H1 (cell line): ENCODE measurements around the gene WASHC4. TPM values are rescaled to one million over a fixed set of nuclear protein-coding genes. Genes with fewer than 3 reads are reported as not detected.

ENCODE experiments used
- CTCF ChIA-PET: fragments of 300-600 bp; sonication (Branson Sonifier 250); formaldehyde crosslinking; loops from one replicate; lab custom pipeline; 2021; ENCODE audit not compliant: partially characterized antibody; lab: Charles Lee
- POLR2A ChIA-PET: fragments of 300-600 bp; sonication (Branson Sonifier 250); formaldehyde crosslinking; loops from one replicate; lab custom pipeline; 2021; ENCODE audit warnings: inconsistent platforms; ENCODE audit not compliant: partially characterized antibody; lab: Charles Lee
- DNase-seq, 2 experiments: peaks; one replicate each; pipeline versions ENCODE4 v3.0.0 to v3.0.0-alpha.2; 2010 to 2022; ENCODE audit warnings: low spot score in 2 of 2, low read depth in 1 of 2, mixed read lengths in 1 of 2
- FAIRE-seq: peaks from 2 replicates; lab custom pipeline; 2011; peaks lifted over from hg19 to GRCh38; lab: Jason Lieb, UNC
- H2AFZ ChIP-seq: 2 replicates; pipeline ENCODE4 v1.8.1; 2012; ENCODE audit warnings: low read length, inconsistent platforms
- H2AK5ac ChIP-seq: 2 replicates; pipeline ENCODE4 v1.6.1; 2013; ENCODE audit warnings: low read depth, low read length
- H2BK120ac ChIP-seq: replicated peaks from 2 replicates; pipeline ENCODE3; 2013; ENCODE audit warnings: low read depth, low read length, inconsistent platforms
- H2BK12ac ChIP-seq: 2 replicates; pipeline ENCODE4 v1.6.1; 2013; ENCODE audit warnings: low read depth, low read length
- H2BK15ac ChIP-seq: 2 replicates; pipeline ENCODE4 v1.6.1; 2013; ENCODE audit warnings: low read length
- H2BK20ac ChIP-seq: 2 replicates; pipeline ENCODE4 v1.6.1; 2013; ENCODE audit warnings: low read length
- H2BK5ac ChIP-seq: 2 replicates; pipeline ENCODE4 v1.6.1; 2013; ENCODE audit warnings: low read depth, low read length
- H3K14ac ChIP-seq: 2 replicates; pipeline ENCODE4 v1.6.1; 2013; ENCODE audit warnings: inconsistent platforms; ENCODE audit not compliant: insufficient read length
- H3K18ac ChIP-seq: 2 replicates; pipeline ENCODE4 v1.6.1; 2013; ENCODE audit warnings: low read length; ENCODE audit errors: extremely low read depth
- H3K23ac ChIP-seq: 2 replicates; pipeline ENCODE4 v1.6.1; 2013; ENCODE audit warnings: inconsistent platforms; ENCODE audit not compliant: insufficient read length
- H3K23me2 ChIP-seq: 2 replicates; pipeline ENCODE4 v1.6.1; 2013; ENCODE audit warnings: low read depth, low read length
- H3K27ac ChIP-seq: 2 replicates; pipeline ENCODE4 v1.6.1; 2011; ENCODE audit warnings: low read depth, low read length, inconsistent platforms
- H3K27me3 ChIP-seq, 4 experiments: replicated peaks in 1 of 4; 1 replicate in 1 of 4; 2 replicates in 3 of 4; pipeline versions ENCODE4 v1.6.1 to v1.8.1; 2011 to 2013; ENCODE audit warnings: low read length in 3 of 4, mild to moderate bottlenecking in 3 of 4, inconsistent platforms in 2 of 4, mixed read lengths in 2 of 4, moderate library complexity in 1 of 4; ENCODE audit not compliant: control insufficient read depth in 3 of 4, insufficient read depth in 3 of 4; ENCODE audit errors: extremely low read depth in 1 of 4
- H3K36me3 ChIP-seq, 4 experiments: 2 replicates each; pipeline versions ENCODE4 v1.6.1 to v1.8.1; 2011 to 2013; ENCODE audit warnings: mild to moderate bottlenecking in 4 of 4, low read length in 3 of 4, moderate library complexity in 2 of 4, control low read depth in 1 of 4, inconsistent platforms in 1 of 4; ENCODE audit not compliant: insufficient read depth in 4 of 4, control insufficient read depth in 2 of 4
- H3K4ac ChIP-seq: replicated peaks from 2 replicates; pipeline ENCODE3; 2013; ENCODE audit warnings: low read length, low read depth, mixed read lengths, inconsistent platforms; ENCODE audit not compliant: insufficient read length
- H3K4me1 ChIP-seq, 4 experiments: replicated peaks in 1 of 4; 1 replicate in 1 of 4; 2 replicates in 3 of 4; pipeline versions ENCODE4 v1.6.1 to v1.8.1; 2011 to 2013; ENCODE audit warnings: low read length in 3 of 4, inconsistent platforms in 2 of 4, mixed read lengths in 1 of 4; ENCODE audit not compliant: insufficient read depth in 4 of 4, control insufficient read depth in 3 of 4
- H3K4me2 ChIP-seq, 2 experiments: 2 replicates each; pipeline versions ENCODE4 v1.6.1 to v1.8.1; 2011 to 2013; ENCODE audit warnings: low read depth in 2 of 2, low read length in 2 of 2, control low read depth in 1 of 2, inconsistent platforms in 1 of 2, mild to moderate bottlenecking in 1 of 2; ENCODE audit not compliant: insufficient read depth in 1 of 2
- H3K4me3 ChIP-seq, 4 experiments: fragments of 200-600, 300-600 bp in 1 of 4; sonication (generic), shearing (Covaris generic), sonication (Bioruptor Twin) in 1 of 4; 2 replicates each; pipeline versions ENCODE4 v1.5.1 to v1.8.1; 2011 to 2016; ENCODE audit warnings: low read length in 4 of 4, low read depth in 3 of 4, control low read depth in 2 of 4, inconsistent platforms in 2 of 4, mild to moderate bottlenecking in 2 of 4, mixed read lengths in 1 of 4, moderate library complexity in 1 of 4; ENCODE audit not compliant: insufficient read depth in 2 of 4; ENCODE audit errors: extremely low read depth in 1 of 4
- H3K56ac ChIP-seq: replicated peaks from 2 replicates; pipeline ENCODE3; 2013; ENCODE audit warnings: low read depth, mild to moderate bottlenecking, mixed read lengths, low read length, inconsistent platforms; ENCODE audit not compliant: insufficient read length
- H3K79me1 ChIP-seq: 2 replicates; pipeline ENCODE4 v1.6.1; 2013; ENCODE audit warnings: low read depth, low read length, control low read depth
- H3K79me2 ChIP-seq, 2 experiments: 2 replicates each; pipeline versions ENCODE4 v1.6.1 to v1.8.1; 2012 to 2013; ENCODE audit warnings: low read length in 2 of 2, mild to moderate bottlenecking in 2 of 2, inconsistent platforms in 1 of 2; ENCODE audit not compliant: insufficient read depth in 2 of 2, control insufficient read depth in 1 of 2
- H3K9ac ChIP-seq, 4 experiments: replicated peaks in 1 of 4; 1 replicate in 1 of 4; 2 replicates in 3 of 4; pipeline versions ENCODE4 v1.6.1 to v1.8.1; 2011 to 2013; ENCODE audit warnings: low read depth in 3 of 4, low read length in 3 of 4, control low read depth in 2 of 4, mild to moderate bottlenecking in 2 of 4, moderate library complexity in 2 of 4, inconsistent platforms in 1 of 4; ENCODE audit errors: extremely low read depth in 1 of 4
- H3K9me3 ChIP-seq, 2 experiments: 2 replicates each; pipeline versions ENCODE4 v1.6.1 to v1.8.1; 2012 to 2013; ENCODE audit warnings: mild to moderate bottlenecking in 2 of 2, moderate library complexity in 2 of 2, control low read depth in 1 of 2, inconsistent platforms in 1 of 2, low read depth in 1 of 2, low read length in 1 of 2, mixed read lengths in 1 of 2; ENCODE audit not compliant: insufficient read depth in 2 of 2
- H4K20me1 ChIP-seq, 2 experiments: replicated peaks in 1 of 2; 2 replicates each; pipeline versions ENCODE3 to v1.8.1; 2011 to 2013; ENCODE audit warnings: inconsistent platforms in 2 of 2, low read length in 2 of 2, mild to moderate bottlenecking in 1 of 2; ENCODE audit not compliant: insufficient read depth in 2 of 2, control insufficient read depth in 1 of 2
- H4K5ac ChIP-seq: 2 replicates; pipeline ENCODE4 v1.6.1; 2013; ENCODE audit warnings: low read length, low read depth, mixed read lengths, inconsistent platforms; ENCODE audit not compliant: insufficient read length
- H4K8ac ChIP-seq: 2 replicates; pipeline ENCODE4 v1.8.0; 2013; ENCODE audit warnings: mild to moderate bottlenecking, moderate library complexity, low read length, inconsistent platforms; ENCODE audit not compliant: insufficient read depth; ENCODE audit errors: extremely low read depth
- H4K91ac ChIP-seq: replicated peaks from 2 replicates; pipeline ENCODE3; 2013; ENCODE audit warnings: low read length, mixed read lengths, inconsistent platforms; ENCODE audit not compliant: insufficient read length
- JUND ChIP-seq: IDR thresholded peaks from 2 replicates; pipeline ENCODE4 v1.6.1; 2011; ENCODE audit warnings: mild to moderate bottlenecking, improper control_type of control experiment, low read length
- RBBP5 ChIP-seq: IDR thresholded peaks from 2 replicates; pipeline ENCODE4 v1.7.1; 2012; ENCODE audit warnings: low read depth, mild to moderate bottlenecking, inconsistent platforms, low read length, moderate library complexity, borderline replicate concordance
- SIN3A ChIP-seq, 2 experiments: IDR thresholded peaks in 1 of 2; conservative IDR thresholded peaks in 1 of 2; 2 replicates each; pipeline ENCODE4 v1.6.1; 2011 to 2012; ENCODE audit warnings: low read length in 2 of 2, improper control_type of control experiment in 1 of 2, low read depth in 1 of 2, mild to moderate bottlenecking in 1 of 2
- WGBS, 2 experiments: shearing (Covaris generic) in 1 of 2; methylation state at CpG; one replicate each; pipeline versions ENCODE4 v1.1.6 to v1.1.7; 2013 to 2015; ENCODE audit warnings: low lambda C conversion rate in 2 of 2, mixed read lengths in 2 of 2, inconsistent platforms in 1 of 2, low coverage in 1 of 2, missing lambda C conversion rate in 1 of 2; ENCODE audit not compliant: insufficient replicate concordance in 2 of 2, insufficient coverage in 1 of 2, insufficient read length in 1 of 2; ENCODE audit errors: extremely low coverage in 1 of 2, missing lambda C conversion rate in 1 of 2; 5-methylcytosine and 5-hydroxymethylcytosine counted together
- polyA plus RNA-seq, 7 experiments: library from polyadenylated mRNA; depleted of rRNA in 3 of 7; stranded (reverse) in 5 of 7; unstranded in 2 of 7; fragments of >200 nt in 5 of 7; fragments of 200-250 nt in 2 of 7; gene quantifications; 1 replicate in 5 of 7; 2 replicates in 1 of 7; 4 replicates in 1 of 7; pipeline versions ENCODE4 v1.2.1 to v1.2.3, GENCODE V29; 2011 to 2013; ENCODE audit warnings: missing spikeins in 2 of 7, mixed read lengths in 2 of 7
- total RNA-seq: library from RNA; stranded (reverse); fragmentation: NEBNext Ultra II Directional; extraction: Animal tissue kit (Norgen Biotek cat#: 25700); gene quantifications from 2 replicates; pipeline ENCODE4 v1.2.1, GENCODE V29; 2021

Gene WASHC4
- total and polyA plus RNA-seq, 2 of the 8 experiments (the other 6 are each of a cell fraction or from before 2014, with no cell fraction given) = 13.0 to 38.5 TPM

- Histone ChIP-seq H4K91ac (no peak overlapping the region), H3K9me3 (peaks cover 2 to 6% of the 10 kb centered on the region in 2 experiments; a peak in 3 of 4 replicates), H3K18ac (no peak overlapping the region), H4K5ac (no peak overlapping the region), H3K14ac (no peak overlapping the region)
- TF ChIP-seq RBBP5 (no peak), SIN3A (conservative IDR thresholded peaks at IDR 0.05 in 1 of 2, IDR thresholded peaks at IDR 0.05 in 1 of 2; ENCODE audit: low read depth in 1 of 2, low read length in 2 of 2) (no peak), JUND (0 out of 2 replicates have a peak, but pooled peaks have one; percentile 55)
- TF ChIP-seq, all 59 proteins: peak for 1
- no peaks in the 10 kb centered on the region for H3K36me3 ChIP-seq
- no peak for DNase-seq
- no peak for FAIRE-seq
- no peak overlapping the region for H3K4me2 ChIP-seq
- H3K27ac ChIP-seq = no peak overlapping the region
- no peak overlapping the region for H2AFZ ChIP-seq
- H3K4ac ChIP-seq = no peak overlapping the region
- no peak overlapping the region for H2AK5ac ChIP-seq
- no peak overlapping the region for H2BK12ac ChIP-seq
- ChIA-PET POLR2A (interaction anchor here (1.5 kb wide), 1 partner anchor 9 kb away, joined by 7 read pairs; no protein-coding TSS in a partner anchor), CTCF (interaction anchor here (0.6 to 1.0 kb wide), 4 partner anchors 32 to 300 kb away, joined by 3 to 5 read pairs (median 4); no protein-coding TSS in a partner anchor)
- H3K79me2 ChIP-seq = no peaks in the 10 kb centered on the region
- H3K4me3 ChIP-seq = no peak overlapping the region
- H3K56ac ChIP-seq = no peak overlapping the region
- no peaks in the 10 kb centered on the region for H3K4me1 ChIP-seq
- no peak overlapping the region for H2BK5ac ChIP-seq
- no peaks in the 10 kb centered on the region for H3K27me3 ChIP-seq
- H2BK15ac ChIP-seq = no peak overlapping the region
- H4K20me1 ChIP-seq = no peaks in the 10 kb centered on the region
- H4K8ac ChIP-seq = no peak overlapping the region
- H3K23ac ChIP-seq = no peak overlapping the region
- 84% methylated on average over 7 of the region's 7 CpGs; no CpG with 5 or more reads in 1 of the 2 experiments for WGBS, 2 experiments
- peaks cover 2% of the 10 kb centered on the region; the same call in 1 of the 2 replicates for H3K23me2 ChIP-seq
- H2BK20ac ChIP-seq = no peak overlapping the region
- H2BK120ac ChIP-seq = no peak overlapping the region
- H3K9ac ChIP-seq = no peak overlapping the region
- H3K79me1 ChIP-seq = no peaks in the 10 kb centered on the region
These were observed 7.1 kb upstream of the WASHC4 start for GRCh38 chr12:105100207-105100985.
